ENCODE results near the gene NDUFC2.
"Not testable (repeated sequence)": the region's sequence is repeated elsewhere in the genome, so short reads cannot be mapped to it uniquely, and the experiment has no call there.

NDUFC2 gene

GRCh38 chr11:78078218-78079167 is 1.2 kb downstream of the NDUFC2 start:
- DNase-seq = no peak

- not testable (repeated sequence) for DNase-seq
These were observed 2.1 kb downstream of the NDUFC2 start for GRCh38 chr11:78077592-78077991.

DNA sequence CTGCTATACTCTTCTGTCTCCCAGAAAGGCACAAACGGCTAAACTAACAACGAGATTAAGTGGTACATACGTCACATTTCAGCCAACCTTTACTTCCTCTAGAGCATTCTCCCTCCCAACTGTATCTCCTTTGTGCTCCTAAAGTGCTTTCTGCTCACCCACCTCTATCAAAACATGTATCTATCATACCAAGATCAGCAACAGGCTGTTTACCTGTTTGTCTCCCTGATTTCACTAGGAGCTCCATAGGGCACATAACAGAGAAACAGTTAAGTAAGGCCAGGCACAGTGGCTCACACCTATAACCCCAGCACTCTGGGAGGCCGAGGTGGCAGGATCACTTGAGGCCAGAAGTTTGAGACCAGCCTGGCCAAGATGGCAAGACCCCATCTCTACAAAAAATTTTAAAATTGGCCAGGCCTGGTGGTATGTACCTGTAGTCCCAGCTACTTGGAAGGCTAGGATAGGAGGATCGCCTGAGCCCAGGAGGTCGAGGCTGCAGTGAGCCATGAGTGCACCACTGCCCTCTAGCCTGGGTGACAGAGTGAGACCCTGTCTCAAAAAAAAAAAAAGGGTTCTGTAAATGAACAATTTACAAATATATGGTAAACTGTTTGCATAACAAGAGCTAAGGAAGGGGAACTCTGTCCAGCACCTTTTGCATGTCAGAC is 2.8 kb downstream of the NDUFC2 start:
- no peak for DNase-seq

GRCh38 chr11:78074756-78075155 is 4.9 kb downstream of the NDUFC2 start:
- DNase-seq = no peak

GRCh38 chr11:78072455-78072854 is 7.2 kb downstream of the NDUFC2 start:
- DNase-seq = no peak

DNA sequence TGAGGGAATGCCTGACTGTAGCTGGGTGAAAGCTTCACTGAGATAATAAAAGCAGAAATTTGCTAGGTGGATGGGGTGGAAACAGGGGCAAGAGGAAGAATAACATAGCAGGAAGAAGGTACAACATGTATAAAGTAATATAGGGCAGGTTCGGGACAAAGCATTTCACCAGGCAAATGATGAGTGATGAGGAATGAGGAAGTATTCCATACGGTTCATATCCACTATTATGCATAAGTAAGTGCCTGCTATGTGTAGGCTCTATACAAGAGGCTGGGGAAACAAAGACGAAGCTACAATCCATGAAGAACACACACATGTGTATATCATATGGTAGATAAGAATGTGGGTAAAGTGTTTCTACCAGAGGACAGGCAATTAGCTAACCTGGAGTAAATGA is 7.9 kb downstream of the NDUFC2 start:
- DNase-seq = no peak

- DNase-seq = no peak
These were observed 9.0 kb downstream of the NDUFC2 start for GRCh38 chr11:78070621-78071020.

DNA sequence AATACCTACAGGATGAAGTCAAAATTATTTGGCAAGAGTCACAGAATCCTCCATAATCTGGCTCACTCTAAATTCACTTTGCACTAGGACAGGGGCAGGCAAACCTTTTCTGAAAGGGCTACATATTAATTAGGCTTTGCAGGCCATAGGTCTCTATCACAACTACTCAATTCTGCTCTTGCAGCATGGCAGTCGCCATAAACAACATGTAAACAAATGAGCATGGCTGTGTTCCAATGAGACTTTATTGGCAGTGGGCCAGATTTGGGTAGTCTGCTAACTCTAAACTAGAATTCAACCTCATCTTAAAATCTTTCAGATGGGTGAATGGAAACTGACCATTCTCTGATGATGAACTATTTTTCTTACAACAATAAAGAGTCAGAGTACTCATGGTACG is 10.2 kb downstream of the NDUFC2 start:
- DNase-seq = no peak

DNA sequence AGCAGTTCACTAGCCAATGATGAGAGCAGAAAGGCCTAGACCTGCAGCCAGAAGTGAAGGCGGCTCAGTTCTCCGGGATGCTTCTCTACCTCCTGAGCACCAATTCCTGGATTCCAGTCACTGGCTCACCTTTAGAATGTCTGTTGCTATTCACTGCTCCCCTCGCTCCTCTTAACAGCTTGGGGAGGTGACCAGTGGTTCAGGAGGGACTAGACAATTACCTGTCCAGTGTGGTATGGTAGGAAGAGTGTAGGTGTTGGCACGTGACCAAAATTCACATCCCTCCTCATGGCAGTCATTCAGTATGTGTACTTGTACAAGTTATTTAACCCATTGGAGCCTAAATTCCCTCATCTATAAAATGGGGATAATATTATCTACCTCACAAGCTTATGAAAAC is 12.0 kb downstream of the NDUFC2 start:
- DNase-seq = no peak

- no peak for DNase-seq
These were observed 13.2 kb downstream of the NDUFC2 start for GRCh38 chr11:78066471-78066870.

- no peak for DNase-seq
These were observed 14.5 kb downstream of the NDUFC2 start for GRCh38 chr11:78065203-78065602.

DNA sequence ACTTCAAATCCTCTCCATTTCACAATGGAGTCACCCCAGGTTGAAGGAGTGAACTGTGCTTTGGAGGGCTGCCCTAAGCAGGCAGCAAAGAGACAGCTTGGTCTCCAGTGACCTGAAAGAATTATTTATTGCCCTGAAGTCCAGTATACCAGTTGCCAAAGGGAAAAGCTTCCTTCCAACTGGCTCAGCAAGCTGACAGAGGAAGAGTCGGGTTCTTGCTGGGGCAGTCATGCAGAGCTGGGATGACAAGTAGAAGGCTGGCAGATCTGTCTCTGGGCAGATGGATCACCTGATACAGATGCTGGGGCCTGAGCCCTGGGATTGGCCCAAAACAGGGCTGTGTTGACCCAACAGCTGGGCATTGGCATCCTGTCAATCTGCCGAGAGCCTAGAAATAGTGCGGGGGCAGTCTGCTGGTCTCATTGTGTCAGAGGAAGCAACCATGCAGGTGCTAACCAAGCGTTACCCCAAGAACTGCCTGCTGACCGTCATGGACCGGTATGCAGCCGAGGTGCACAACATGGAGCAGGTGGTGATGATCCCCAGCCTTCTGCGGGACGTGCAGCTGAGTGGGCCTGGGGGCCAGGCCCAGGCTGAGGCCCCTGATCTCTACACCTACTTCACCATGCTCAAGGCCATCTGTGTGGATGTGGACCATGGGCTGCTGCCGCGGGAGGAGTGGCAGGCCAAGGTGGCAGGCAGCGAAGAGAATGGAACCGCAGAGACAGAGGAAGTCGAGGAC is 16.1 kb downstream of the NDUFC2 start, which contains the start of gene THRSP:
Gene THRSP (plus strand): TSS at position 422 of the 742 bp plus-strand sequence. CDS start 21 bp downstream, at position 443.
- no peak for DNase-seq

DNA sequence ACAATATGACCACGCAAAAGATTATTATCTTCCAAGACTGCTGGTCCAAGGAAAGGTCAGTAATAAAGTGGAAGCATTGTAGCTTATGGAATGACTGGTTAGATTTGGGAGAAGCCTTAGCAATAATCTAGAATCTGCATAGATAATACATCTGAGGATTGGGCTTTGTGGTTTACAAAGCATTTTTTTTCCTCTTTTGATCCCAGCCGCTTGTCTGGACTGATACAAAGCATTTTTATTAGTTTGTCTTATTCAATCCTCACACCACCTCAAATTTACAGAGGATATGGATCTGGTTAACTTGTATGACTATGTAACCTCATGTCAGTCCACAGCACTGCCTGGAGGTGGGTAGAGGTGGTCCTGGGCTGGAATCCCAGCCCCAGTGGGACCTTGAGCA is 17.0 kb downstream of the NDUFC2 start:
- DNase-seq = no peak

- no peak for DNase-seq
These were observed 17.7 kb downstream of the NDUFC2 start for GRCh38 chr11:78061921-78062311.

- DNase-seq = no peak
These were observed 18.4 kb downstream of the NDUFC2 start for GRCh38 chr11:78061088-78061920.

GRCh38 chr11:78060533-78060932 is 19.1 kb downstream of the NDUFC2 start:
- no peak for DNase-seq

GRCh38 chr11:78059749-78060328 is 19.8 kb downstream of the NDUFC2 start:
- DNase-seq = not testable (repeated sequence)

DNA sequence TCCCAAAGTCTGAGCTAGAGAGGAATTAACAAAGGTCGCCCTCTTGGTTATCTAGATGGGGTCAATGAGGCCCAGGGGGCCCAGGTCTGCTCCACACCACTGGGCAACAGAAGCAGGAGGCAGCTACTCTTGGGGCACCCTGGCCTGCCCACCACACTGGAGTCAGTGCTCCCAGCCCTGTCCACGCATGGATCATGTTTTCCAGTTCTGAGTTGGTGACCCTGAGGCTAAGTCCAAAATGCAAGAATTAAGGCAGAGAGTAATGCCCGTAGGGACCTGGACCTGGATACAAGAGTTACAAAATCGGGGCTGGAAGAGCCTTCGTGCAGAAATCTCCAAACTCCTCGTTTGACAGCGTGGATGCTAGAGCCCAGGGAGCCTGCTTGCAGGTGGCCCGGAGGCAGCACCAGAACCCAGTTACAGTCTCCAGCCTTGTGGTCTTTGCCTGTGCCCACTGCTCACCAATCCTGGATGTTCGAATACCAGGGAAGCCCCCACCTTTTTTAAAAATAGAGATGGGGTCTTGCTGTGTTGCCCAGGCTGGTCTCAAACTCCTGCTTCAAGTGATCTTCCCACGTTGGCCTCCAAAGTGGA is 22.1 kb downstream of the NDUFC2 start:
- no peak for DNase-seq

DNA sequence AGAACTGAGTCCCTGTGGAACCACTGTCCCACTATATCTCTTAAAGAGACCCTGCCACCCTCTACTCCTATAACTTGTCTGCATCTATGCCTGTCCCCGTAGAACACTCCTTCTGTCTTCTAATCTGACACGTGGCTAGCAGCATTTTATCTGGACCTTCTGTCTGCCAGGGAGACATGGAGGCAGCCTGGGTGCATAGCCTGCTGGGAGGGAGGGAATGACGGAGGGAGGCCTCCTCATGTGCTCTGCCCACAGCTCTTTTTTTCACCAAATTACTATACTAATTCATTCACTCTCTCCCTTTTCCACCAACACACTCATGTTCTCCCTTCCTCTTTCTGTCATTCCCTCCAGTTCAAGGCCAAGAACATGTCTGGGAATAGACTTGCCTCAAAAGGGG is 23.6 kb downstream of the NDUFC2 start:
- no peak for DNase-seq

GRCh38 chr11:78054971-78055370 is 24.7 kb downstream of the NDUFC2 start:
- no peak for DNase-seq

GRCh38 chr11:78050964-78051831 is 28.5 kb downstream of the NDUFC2 start:
- DNase-seq = no peak

Data from NCI-H1048 (cell line).